Esophagus squamous epithelium (tissue), 5 donors: ENCODE measurements around the gene ADRM1. TPM values are rescaled to one million over a fixed set of nuclear protein-coding genes. Genes with fewer than 3 reads are reported as not detected.
A peak's percentile ranks its signal among the peaks of the same experiment; 100 is the strongest.

ENCODE experiments used
- DNase-seq: peaks from one replicate; lab custom pipeline; 2025; lab: John Stamatoyannopoulos, UW
- H3K27ac ChIP-seq, 4 donors: fragments of 200-600 bp; sonication (generic); one replicate each; pipeline ENCODE4 v1.5.1; 2016 to 2019; ENCODE audit warnings: mild to moderate bottlenecking in 1 of 4
- H3K27me3 ChIP-seq, 4 donors: fragments of 200-600 bp; sonication (generic); 1 replicate in 3 of 4; 2 replicates in 1 of 4; pipeline versions ENCODE4 v1.5.1 to v1.6.0; 2017 to 2021; ENCODE audit warnings: antibody characterized with exemption in 1 of 4
- H3K36me3 ChIP-seq, 3 donors: fragments of 200-600 bp; sonication (generic); one replicate each; pipeline ENCODE4 v1.5.1; 2016 to 2019
- H3K4me1 ChIP-seq, 3 donors: fragments of 200-600 bp; sonication (generic); one replicate each; pipeline ENCODE4 v1.5.1; 2017 to 2019
- H3K4me3 ChIP-seq, 4 donors: fragments of 200-600 bp; sonication (generic); 1 replicate in 3 of 4; 2 replicates in 1 of 4; pipeline ENCODE4 v1.5.1; 2016 to 2019; ENCODE audit warnings: mild to moderate bottlenecking in 2 of 4, moderate library complexity in 1 of 4
- H3K9me3 ChIP-seq, 3 donors: fragments of 200-600 bp; sonication (generic); one replicate each; pipeline ENCODE4 v1.5.1; 2016 to 2019
- POLR2A ChIP-seq, 4 donors: fragments of 450-650 bp; IDR thresholded peaks; one replicate each; pipeline ENCODE4 v1.6.1; 2017; ENCODE audit warnings: antibody characterized with exemption in 4 of 4, mild to moderate bottlenecking in 4 of 4, moderate library complexity in 3 of 4
- WGBS, 2 donors: methylation state at CpG; one replicate each; pipeline ENCODE4 v1.1.5; 2018; 5-methylcytosine and 5-hydroxymethylcytosine counted together
- intact Hi-C: fragments of 100-400 bp; cut with DNase I; formaldehyde crosslinking; loops from one replicate; pipeline ENCODE4 v1.15.0; 2022
- total RNA-seq, 4 donors: library from RNA; depleted of rRNA; stranded (reverse); fragments of >200 nt; gene quantifications; one replicate each; pipeline ENCODE4 v1.1.0, GENCODE V29; 2016
- TF ChIP-seq, protein P1 (sequence below), 6 experiments: fragments of 450-650 bp in 4 of 6; fragments of 200-600 bp in 2 of 6; sonication (generic) in 2 of 6; IDR thresholded peaks; one replicate each; pipeline ENCODE4 v1.5.1; 2016 to 2019; ENCODE audit warnings: antibody characterized with exemption in 6 of 6, mild to moderate bottlenecking in 4 of 6, moderate library complexity in 4 of 6
- donor health status: DM: yes; HTN: yes; CAD: no.

The ADRM1 gene
- total RNA-seq, 4 donors from 2014 or later = 126 to 173 (median 133) TPM

DNA sequence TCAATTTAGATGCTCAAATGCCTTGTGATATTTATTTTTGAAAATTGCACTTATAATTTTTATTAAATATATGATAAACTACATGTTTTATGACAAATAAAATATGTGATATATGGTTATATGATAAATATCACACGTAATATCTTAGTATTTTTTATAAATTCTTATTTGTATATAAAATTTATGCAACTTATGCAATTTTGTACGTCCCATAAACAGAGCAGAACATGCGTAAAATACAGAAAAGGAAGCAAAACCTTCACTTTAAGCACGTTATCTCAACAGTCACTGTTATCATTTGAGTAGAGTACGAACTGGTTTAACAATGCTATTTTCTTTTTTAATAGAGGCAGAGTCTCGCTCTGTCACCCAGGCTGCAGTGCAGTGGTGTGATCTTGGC lies 15.7 kb upstream of the ADRM1 start:
- DNase-seq = no peak

DNA sequence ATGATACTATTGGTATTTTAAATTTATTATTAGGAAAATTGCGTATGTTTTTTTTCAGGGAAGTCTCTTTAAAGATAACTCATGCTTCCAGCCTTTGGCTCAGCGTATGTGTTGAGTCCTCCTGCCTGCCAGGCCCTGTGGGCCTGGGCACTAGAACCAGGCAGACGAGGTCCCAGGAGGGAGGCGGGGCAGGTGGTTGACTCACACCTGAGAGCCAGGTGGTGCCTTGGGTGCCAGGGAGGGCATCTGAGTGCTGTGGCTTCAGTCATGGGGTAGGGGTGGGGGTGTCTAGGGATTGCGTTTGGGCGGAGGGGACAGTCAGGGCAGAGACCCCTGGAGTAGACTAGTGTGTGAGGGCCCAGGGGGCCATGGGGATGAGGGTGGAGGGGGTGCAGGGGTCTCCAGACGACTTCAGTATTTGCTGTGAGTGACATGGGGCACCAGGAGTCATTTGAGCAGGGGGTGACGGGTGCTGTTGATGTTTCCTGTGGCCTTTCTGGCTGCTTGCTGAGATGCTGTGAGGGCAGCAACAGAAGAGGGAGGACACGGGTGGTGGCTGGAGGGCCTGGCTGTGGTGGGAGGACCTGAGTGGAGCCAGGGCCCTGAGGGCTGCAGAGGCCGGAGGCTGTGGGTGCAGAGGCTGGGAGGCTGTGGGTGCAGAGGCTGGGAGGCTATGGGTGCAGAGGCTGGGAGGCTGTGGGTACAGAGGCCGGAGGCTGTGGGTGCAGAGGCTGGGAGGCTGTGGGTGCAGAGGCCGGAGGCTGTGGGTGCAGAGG lies 14.8 kb upstream of the ADRM1 start:
- Histone ChIP-seq H3K36me3 (peaks cover 12 to 100% (median 31%) of the 10 kb centered on the region in 3 donors), H3K27me3 (no peaks in the 10 kb centered on the region), H3K9me3 (no peaks in the 10 kb centered on the region), H3K4me3 (no peak overlapping the region), H3K27ac (peak overlapping the region in 1 of 4 donors; percentile 29), H3K4me1 (peaks cover 0 to 18% (median 8%) of the 10 kb centered on the region in 3 donors)
- no peak for TF ChIP-seq POLR2A (IDR thresholded peaks at IDR 0.05)
- TF ChIP-seq, protein P1, sequence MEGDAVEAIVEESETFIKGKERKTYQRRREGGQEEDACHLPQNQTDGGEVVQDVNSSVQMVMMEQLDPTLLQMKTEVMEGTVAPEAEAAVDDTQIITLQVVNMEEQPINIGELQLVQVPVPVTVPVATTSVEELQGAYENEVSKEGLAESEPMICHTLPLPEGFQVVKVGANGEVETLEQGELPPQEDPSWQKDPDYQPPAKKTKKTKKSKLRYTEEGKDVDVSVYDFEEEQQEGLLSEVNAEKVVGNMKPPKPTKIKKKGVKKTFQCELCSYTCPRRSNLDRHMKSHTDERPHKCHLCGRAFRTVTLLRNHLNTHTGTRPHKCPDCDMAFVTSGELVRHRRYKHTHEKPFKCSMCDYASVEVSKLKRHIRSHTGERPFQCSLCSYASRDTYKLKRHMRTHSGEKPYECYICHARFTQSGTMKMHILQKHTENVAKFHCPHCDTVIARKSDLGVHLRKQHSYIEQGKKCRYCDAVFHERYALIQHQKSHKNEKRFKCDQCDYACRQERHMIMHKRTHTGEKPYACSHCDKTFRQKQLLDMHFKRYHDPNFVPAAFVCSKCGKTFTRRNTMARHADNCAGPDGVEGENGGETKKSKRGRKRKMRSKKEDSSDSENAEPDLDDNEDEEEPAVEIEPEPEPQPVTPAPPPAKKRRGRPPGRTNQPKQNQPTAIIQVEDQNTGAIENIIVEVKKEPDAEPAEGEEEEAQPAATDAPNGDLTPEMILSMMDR (IDR thresholded peaks at IDR 0.05) = no peak
- intact Hi-C loops = no loop called here
- DNase-seq = no peak
- WGBS, 2 donors = 75 to 81% methylated on average over 6 to 9 of the region's 12 CpGs

More for the DNA sequence above, 15.7 kb upstream of the ADRM1 start:
- Histone ChIP-seq H3K4me1 (peaks cover 0 to 18% (median 8%) of the 10 kb centered on the region in 3 donors), H3K27ac (no peak overlapping the region), H3K27me3 (no peaks in the 10 kb centered on the region), H3K9me3 (no peaks in the 10 kb centered on the region), H3K36me3 (peaks cover 14 to 100% (median 29%) of the 10 kb centered on the region in 3 donors), H3K4me3 (no peak overlapping the region)
- no peak for TF ChIP-seq POLR2A (IDR thresholded peaks at IDR 0.05)
- TF ChIP-seq, protein P1 (IDR thresholded peaks at IDR 0.05) = no peak
- 83 to 94% methylated on average over 6 of the region's 6 CpGs for WGBS, 2 donors
- intact Hi-C loops = no loop called here

DNA sequence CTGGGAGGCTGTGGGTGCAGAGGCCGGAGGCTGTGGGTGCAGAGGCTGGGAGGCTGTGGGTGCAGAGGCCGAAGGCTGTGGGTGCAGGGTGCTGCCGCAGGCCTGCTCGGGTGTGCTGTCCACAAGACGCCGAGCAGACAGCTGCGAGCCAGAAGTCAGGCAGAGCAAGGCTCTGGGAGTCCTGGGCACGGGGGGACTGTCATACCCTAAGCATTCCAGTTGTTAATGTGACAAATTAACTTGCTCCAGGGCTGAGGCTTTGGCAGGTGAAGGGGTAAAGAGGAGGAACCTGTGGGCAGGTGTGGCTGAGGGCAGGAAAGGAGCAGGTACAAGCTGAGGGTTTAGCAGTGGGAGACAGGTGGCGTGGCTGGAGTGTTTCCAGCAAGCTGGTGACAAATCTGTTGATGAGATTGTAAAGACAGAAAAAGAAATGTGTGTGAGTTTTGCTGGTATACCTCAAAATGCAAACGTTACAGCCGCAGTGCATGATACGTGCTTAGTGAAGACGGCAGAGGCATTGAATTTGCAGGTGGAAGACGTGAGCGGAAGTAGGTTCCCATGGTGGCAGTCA lies 14.2 kb upstream of the ADRM1 start:
- Histone ChIP-seq H3K27me3 (no peaks in the 10 kb centered on the region), H3K9me3 (no peaks in the 10 kb centered on the region), H3K4me3 (no peak overlapping the region), H3K36me3 (peaks cover 12 to 100% (median 36%) of the 10 kb centered on the region in 3 donors), H3K4me1 (peaks cover 0 to 18% (median 8%) of the 10 kb centered on the region in 3 donors), H3K27ac (no peak overlapping the region)
- intact Hi-C loops = no loop called here
- WGBS, 2 donors = 87 to 90% methylated on average over 15 of the region's 15 CpGs
- TF ChIP-seq POLR2A (IDR thresholded peaks at IDR 0.05) = no peak
- TF ChIP-seq, protein P1 (IDR thresholded peaks at IDR 0.05) = no peak
- no peak for DNase-seq

DNA sequence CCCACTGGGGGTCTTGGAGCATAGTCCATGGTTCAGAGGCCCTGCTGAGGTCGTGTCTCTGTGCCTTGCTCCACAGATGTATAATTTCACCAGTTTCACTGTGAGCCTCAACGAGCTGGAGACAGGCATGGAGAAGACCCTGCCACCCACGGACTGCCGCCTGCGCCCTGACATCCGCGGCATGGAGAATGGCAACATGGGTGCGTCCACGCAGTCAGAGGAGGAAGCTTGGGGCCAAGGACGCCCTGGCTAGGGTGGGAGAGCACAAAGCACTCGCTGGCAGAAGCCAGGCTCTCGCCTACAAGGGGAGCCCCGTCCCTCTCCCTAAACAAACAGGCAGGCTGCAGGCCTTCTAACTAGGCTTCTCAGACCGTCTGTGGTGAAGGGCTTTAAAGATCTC lies 13.7 kb upstream of the ADRM1 start:
- TF ChIP-seq POLR2A (IDR thresholded peaks at IDR 0.05) = no peak
- TF ChIP-seq, protein P1 (IDR thresholded peaks at IDR 0.05) = no peak
- 81% methylated on average over 4 to 11 of the region's 14 CpGs for whole genome bisulfite sequencing, 2 donors
- intact Hi-C loops = no loop called here
- Histone ChIP-seq H3K4me3 (no peak overlapping the region), H3K9me3 (no peaks in the 10 kb centered on the region), H3K27me3 (no peaks in the 10 kb centered on the region), H3K4me1 (peaks cover 0 to 18% (median 8%) of the 10 kb centered on the region in 3 donors), H3K36me3 (peaks cover 12 to 100% (median 32%) of the 10 kb centered on the region in 3 donors), H3K27ac (no peak overlapping the region)
- no peak for DNase-seq

DNA sequence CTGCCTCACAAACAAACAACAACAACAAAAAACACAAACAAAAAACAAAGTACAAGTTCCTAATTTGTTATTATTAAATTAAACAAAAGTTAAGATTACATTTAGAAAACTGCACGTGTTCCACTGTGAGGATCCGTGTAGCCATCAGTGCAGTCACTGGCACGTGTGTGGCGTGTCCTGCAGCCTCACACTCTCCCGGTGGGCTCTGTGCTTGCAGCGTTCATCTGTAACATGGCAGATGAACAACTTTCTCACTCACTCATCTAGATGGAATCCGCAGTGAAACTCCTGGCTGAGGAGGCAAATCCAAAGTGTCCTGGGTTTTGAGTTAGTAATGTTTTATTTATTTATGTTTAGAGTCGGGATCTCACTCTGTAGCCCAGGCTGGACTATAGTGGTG lies 12.9 kb upstream of the ADRM1 start:
- Histone ChIP-seq H3K4me1 (peaks cover 0 to 18% (median 8%) of the 10 kb centered on the region in 3 donors), H3K4me3 (no peak overlapping the region), H3K36me3 (peaks cover 12 to 100% (median 31%) of the 10 kb centered on the region in 3 donors), H3K27me3 (no peaks in the 10 kb centered on the region), H3K9me3 (no peaks in the 10 kb centered on the region), H3K27ac (no peak overlapping the region)
- WGBS, 2 donors = 90 to 92% methylated on average over 8 of the region's 8 CpGs
- no peak for DNase-seq
- TF ChIP-seq, protein P1 (IDR thresholded peaks at IDR 0.05) = no peak
- no peak for TF ChIP-seq POLR2A (IDR thresholded peaks at IDR 0.05)
- intact Hi-C loops = no loop called here
